Smooth muscle cell of the umbilical artery (primary cell): Measurements from ENCODE around the gene FAM161A. TPM values are rescaled to one million over a fixed set of nuclear protein-coding genes. Genes with fewer than 3 reads are reported as not detected.

Experiments
- total RNA-seq: library from RNA; depleted of rRNA; stranded (reverse); fragments of >200 nt; gene quantifications from 2 replicates; pipeline ENCODE4 v1.2.3, GENCODE V29; 2014

FAM161A gene
- 2.4 and 2.5 TPM in 2 replicates for total RNA-seq

GRCh38 chr2:61853847-61854563 lies at the start of gene FAM161A:
Gene FAM161A, minus strand, starts transcription at chr2:61854060. Its CDS starts 19 bp downstream, at chr2:61854041.

GRCh38 chr2:61888267-61889055 lies 34.6 kb upstream of the FAM161A start, which contains the start of gene CCT4:
Gene CCT4, minus strand, starts transcription at chr2:61888656. Its CDS starts 149 bp downstream, at chr2:61888507.

Other genes starting within 250 kb of the FAM161A start
- 165 and 217 TPM in 2 replicates for gene CCT4, start 34.6 kb upstream of the FAM161A start, total RNA-seq
- 34.3 and 47.5 TPM in 2 replicates for gene COMMD1, start 51.6 kb upstream of the FAM161A start, total RNA-seq